GM12874 (cell line): ENCODE results near the gene GDAP2.

Experiments used
- TF ChIP-seq, protein P1 (sequence below): IDR thresholded peaks from 2 replicates; pipeline ENCODE4 v1.5.1; 2011; ENCODE audit warnings: low read depth, mild to moderate bottlenecking, control low read depth, low read length, moderate library complexity; ENCODE audit not compliant: insufficient read depth

Gene GDAP2

GRCh38 chr1:117928881-117929342, 509 bp downstream of the GDAP2 start:
- TF ChIP-seq, protein P1, sequence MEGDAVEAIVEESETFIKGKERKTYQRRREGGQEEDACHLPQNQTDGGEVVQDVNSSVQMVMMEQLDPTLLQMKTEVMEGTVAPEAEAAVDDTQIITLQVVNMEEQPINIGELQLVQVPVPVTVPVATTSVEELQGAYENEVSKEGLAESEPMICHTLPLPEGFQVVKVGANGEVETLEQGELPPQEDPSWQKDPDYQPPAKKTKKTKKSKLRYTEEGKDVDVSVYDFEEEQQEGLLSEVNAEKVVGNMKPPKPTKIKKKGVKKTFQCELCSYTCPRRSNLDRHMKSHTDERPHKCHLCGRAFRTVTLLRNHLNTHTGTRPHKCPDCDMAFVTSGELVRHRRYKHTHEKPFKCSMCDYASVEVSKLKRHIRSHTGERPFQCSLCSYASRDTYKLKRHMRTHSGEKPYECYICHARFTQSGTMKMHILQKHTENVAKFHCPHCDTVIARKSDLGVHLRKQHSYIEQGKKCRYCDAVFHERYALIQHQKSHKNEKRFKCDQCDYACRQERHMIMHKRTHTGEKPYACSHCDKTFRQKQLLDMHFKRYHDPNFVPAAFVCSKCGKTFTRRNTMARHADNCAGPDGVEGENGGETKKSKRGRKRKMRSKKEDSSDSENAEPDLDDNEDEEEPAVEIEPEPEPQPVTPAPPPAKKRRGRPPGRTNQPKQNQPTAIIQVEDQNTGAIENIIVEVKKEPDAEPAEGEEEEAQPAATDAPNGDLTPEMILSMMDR, result no peak

- TF ChIP-seq, protein P1, result no peak
Measured at GRCh38 chr1:117925981-117926380, 3.4 kb downstream of the GDAP2 start.

- TF ChIP-seq, protein P1, result no peak
Measured at GRCh38 chr1:117921991-117922390, 7.4 kb downstream of the GDAP2 start.

DNA sequence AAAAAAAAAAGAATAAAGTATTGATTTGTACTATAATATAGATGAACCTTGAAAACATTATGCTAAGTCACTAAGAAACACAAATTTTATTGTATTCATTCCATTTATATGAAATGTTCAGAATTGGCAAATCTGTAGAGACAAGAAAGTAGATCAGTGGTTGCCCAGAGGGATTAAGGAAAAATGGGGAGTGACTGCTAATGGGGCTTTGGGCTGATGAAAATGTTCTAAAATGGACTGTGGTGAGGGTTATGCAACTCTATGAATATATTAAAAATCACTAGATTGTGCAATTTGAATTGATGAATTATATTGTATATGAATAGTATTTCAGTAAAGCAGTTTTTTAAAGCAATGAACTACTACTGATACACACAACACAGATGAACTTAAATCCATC, 10.0 kb downstream of the GDAP2 start:
- TF ChIP-seq, protein P1, result no peak

- TF ChIP-seq, protein P1, result no peak
Measured at GRCh38 chr1:117911051-117911450, 18.4 kb downstream of the GDAP2 start.

- TF ChIP-seq, protein P1, result no peak
Measured at GRCh38 chr1:117905019-117905418, 24.4 kb downstream of the GDAP2 start.

- TF ChIP-seq, protein P1, result no peak
Measured at GRCh38 chr1:117904485-117904884, 24.9 kb downstream of the GDAP2 start.

GRCh38 chr1:117902944-117903343, 26.5 kb downstream of the GDAP2 start:
- TF ChIP-seq, protein P1, result no peak
